H1 (cell line): ENCODE results near the gene PSMB4. TPM values are rescaled to one million over a fixed set of nuclear protein-coding genes. Genes with fewer than 3 reads are reported as not detected.

Source experiments
- SP2 ChIP-seq: IDR thresholded peaks from 2 replicates; pipeline ENCODE4 v1.6.1; 2012; ENCODE audit warnings: mild to moderate bottlenecking, low read length, inconsistent platforms
- polyA plus RNA-seq, 7 experiments: library from polyadenylated mRNA; depleted of rRNA in 3 of 7; stranded (reverse) in 5 of 7; unstranded in 2 of 7; fragments of >200 nt in 5 of 7; fragments of 200-250 nt in 2 of 7; gene quantifications; 1 replicate in 5 of 7; 2 replicates in 1 of 7; 4 replicates in 1 of 7; pipeline versions ENCODE4 v1.2.1 to v1.2.3, GENCODE V29; 2011 to 2013; ENCODE audit warnings: missing spikeins in 2 of 7, mixed read lengths in 2 of 7
- total RNA-seq: library from RNA; stranded (reverse); fragmentation: NEBNext Ultra II Directional; extraction: Animal tissue kit (Norgen Biotek cat#: 25700); gene quantifications from 2 replicates; pipeline ENCODE4 v1.2.1, GENCODE V29; 2021

Gene PSMB4
- total and polyA plus RNA-seq, 2 of the 8 experiments (the other 6 are each of a cell fraction or from before 2014, with no cell fraction given): 430 to 1,098 TPM

DNA sequence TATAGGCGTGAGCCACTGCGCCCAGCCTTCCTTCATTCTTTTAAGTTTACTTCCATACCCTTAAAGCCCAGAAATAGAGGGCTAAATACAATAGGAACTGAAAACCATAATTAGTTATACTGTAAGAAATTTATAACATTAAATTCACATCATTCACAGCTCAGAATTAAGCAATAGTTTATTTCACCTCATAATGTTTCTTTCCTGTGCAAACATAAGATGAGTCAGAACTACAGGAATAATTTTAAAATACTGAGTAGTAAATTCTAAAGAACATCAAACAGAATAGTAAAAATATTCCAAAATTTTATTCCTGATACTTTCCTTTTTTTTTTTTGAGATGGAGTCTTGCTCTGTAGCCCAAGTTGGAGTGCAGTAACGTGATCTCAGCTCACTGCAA is 35.8 kb downstream of the PSMB4 start (continued):
- TF ChIP-seq SP2: no peak
